HG03060 (cell line): Measurements from ENCODE around the gene SLC24A3.
"Not testable (repeated sequence)": the region's sequence is repeated elsewhere in the genome, so short reads cannot be mapped to it uniquely, and the experiment has no call there.

ENCODE experiments used
- ATAC-seq: cut with Tn5 transposase; IDR thresholded peaks from one replicate; pipeline ENCODE4 v1.9.1; 2021; ENCODE audit warnings: low read depth, moderate number of reproducible peaks; ENCODE audit not compliant: unreplicated experiment

The SLC24A3 gene

GRCh38 chr20:19609642-19610223, 397.3 kb downstream of the SLC24A3 start:
- no peak for ATAC-seq

- ATAC-seq: no peak
Measured at GRCh38 chr20:19615629-19616028, 403.2 kb downstream of the SLC24A3 start.

- ATAC-seq: no peak
Measured at GRCh38 chr20:19616081-19616480, 403.6 kb downstream of the SLC24A3 start.

- no peak for ATAC-seq
Measured at GRCh38 chr20:19616620-19617019, 404.2 kb downstream of the SLC24A3 start.

GRCh38 chr20:19617256-19617655, 404.8 kb downstream of the SLC24A3 start:
- no peak for ATAC-seq

- ATAC-seq: no peak
Measured at GRCh38 chr20:19618711-19619110, 406.3 kb downstream of the SLC24A3 start.

GRCh38 chr20:19619904-19620430, 407.5 kb downstream of the SLC24A3 start:
- no peak for ATAC-seq

GRCh38 chr20:19620446-19620845, 408.0 kb downstream of the SLC24A3 start:
- no peak for ATAC-seq

GRCh38 chr20:19621072-19621471, 408.6 kb downstream of the SLC24A3 start:
- ATAC-seq: no peak

GRCh38 chr20:19624221-19624965, 412.0 kb downstream of the SLC24A3 start:
- ATAC-seq: no peak

- no peak for ATAC-seq
Measured at GRCh38 chr20:19625426-19625825, 413.0 kb downstream of the SLC24A3 start.

GRCh38 chr20:19626896-19627295, 414.5 kb downstream of the SLC24A3 start:
- no peak for ATAC-seq

GRCh38 chr20:19628570-19629134, 416.2 kb downstream of the SLC24A3 start:
- ATAC-seq: no peak

GRCh38 chr20:19631410-19631809, 419.0 kb downstream of the SLC24A3 start:
- no peak for ATAC-seq

GRCh38 chr20:19633985-19634384, 421.5 kb downstream of the SLC24A3 start:
- ATAC-seq: no peak

- ATAC-seq: not testable (repeated sequence)
Measured at GRCh38 chr20:19639471-19640045, 427.1 kb downstream of the SLC24A3 start.

- no peak for ATAC-seq
Measured at GRCh38 chr20:19642860-19643259, 430.4 kb downstream of the SLC24A3 start.

GRCh38 chr20:19644085-19644484, 431.6 kb downstream of the SLC24A3 start:
- no peak for ATAC-seq

GRCh38 chr20:19646963-19647362, 434.5 kb downstream of the SLC24A3 start:
- ATAC-seq: no peak

GRCh38 chr20:19648024-19648423, 435.6 kb downstream of the SLC24A3 start:
- ATAC-seq: no peak

GRCh38 chr20:19649041-19649440, 436.6 kb downstream of the SLC24A3 start:
- ATAC-seq: no peak
